GM23248 (cell line): ENCODE results near the gene ANKRD13B. TPM values are rescaled to one million over a fixed set of nuclear protein-coding genes. Genes with fewer than 3 reads are reported as not detected.

ENCODE experiments used
- DNase-seq: peaks from one replicate; pipeline ENCODE4 v3.0.0-alpha.2; 2015
- H2AFZ ChIP-seq: fragments of 200-600 bp; sonication (generic); 2 replicates; pipeline ENCODE4 v1.6.1; 2016; ENCODE audit warnings: antibody characterized with exemption
- H3F3A ChIP-seq: fragments of 200-600 bp; sonication (generic); 2 replicates; pipeline ENCODE4 v1.6.1; 2016; ENCODE audit warnings: mild to moderate bottlenecking, antibody characterized with exemption, mixed run types; ENCODE audit not compliant: insufficient read depth
- H3K27ac ChIP-seq: fragments of 200-600 bp; sonication (generic); 2 replicates; pipeline ENCODE4 v1.5.1; 2016; ENCODE audit warnings: mild to moderate bottlenecking
- H3K27me3 ChIP-seq: fragments of 200-600 bp; sonication (generic); replicated peaks from 2 replicates; pipeline ENCODE4 v1.6.1; 2016; ENCODE audit warnings: mild to moderate bottlenecking; ENCODE audit not compliant: insufficient read depth
- H3K36me3 ChIP-seq: fragments of 200-600 bp; sonication (generic); 2 replicates; pipeline ENCODE4 v1.6.1; 2016; ENCODE audit warnings: low read depth, mild to moderate bottlenecking
- H3K4me1 ChIP-seq: fragments of 200-600 bp; sonication (generic); 2 replicates; pipeline ENCODE4 v1.6.1; 2016; ENCODE audit warnings: mild to moderate bottlenecking; ENCODE audit not compliant: insufficient read depth
- H3K4me2 ChIP-seq: fragments of 200-600 bp; sonication (generic); one replicate; pipeline ENCODE4 v1.6.1; 2016; ENCODE audit warnings: mild to moderate bottlenecking; ENCODE audit not compliant: unreplicated experiment
- H3K4me3 ChIP-seq: fragments of 200-600 bp; sonication (generic); 2 replicates; pipeline ENCODE4 v1.5.1; 2016; ENCODE audit warnings: mild to moderate bottlenecking
- H3K79me2 ChIP-seq: fragments of 200-600 bp; sonication (generic); 2 replicates; pipeline ENCODE4 v1.6.1; 2016; ENCODE audit warnings: mild to moderate bottlenecking; ENCODE audit not compliant: insufficient read depth
- H3K9ac ChIP-seq: fragments of 200-600 bp; sonication (generic); 2 replicates; pipeline ENCODE4 v1.6.1; 2016; ENCODE audit warnings: mild to moderate bottlenecking
- H3K9me2 ChIP-seq: fragments of 200-600 bp; sonication (generic); 2 replicates; pipeline ENCODE4 v1.6.1; 2016; ENCODE audit warnings: mixed run types, mild to moderate bottlenecking, moderate library complexity; ENCODE audit not compliant: insufficient read depth
- H3K9me3 ChIP-seq: fragments of 200-600 bp; sonication (generic); one replicate; pipeline ENCODE4 v1.6.1; 2017; ENCODE audit warnings: low read depth
- H4K20me1 ChIP-seq: fragments of 200-600 bp; sonication (generic); 2 replicates; pipeline ENCODE4 v1.6.0; 2016; ENCODE audit not compliant: insufficient read depth
- EZH2 ChIP-seq: fragments of 200-600 bp; sonication (generic); IDR thresholded peaks from 2 replicates; pipeline ENCODE4 v1.6.1; 2018; ENCODE audit warnings: antibody characterized with exemption, mild to moderate bottlenecking; ENCODE audit not compliant: insufficient read depth, poor library complexity, severe bottlenecking
- EZH2phosphoT487 ChIP-seq: fragments of 200-600 bp; sonication (generic); IDR thresholded peaks from 2 replicates; pipeline ENCODE4 v1.6.1; 2018; ENCODE audit warnings: antibody characterized with exemption, moderate library complexity, mild to moderate bottlenecking, low read depth; ENCODE audit not compliant: insufficient read depth
- WGBS, 2 experiments: methylation state at CpG; one replicate each; pipeline ENCODE4 v1.1.6; 2015 to 2017; ENCODE audit warnings: low lambda C conversion rate in 2 of 2, low coverage in 1 of 2; ENCODE audit errors: missing lambda C conversion rate in 2 of 2; 5-methylcytosine and 5-hydroxymethylcytosine counted together
- in situ Hi-C: fragments of 300-500 bp; cut with MboI; formaldehyde crosslinking; loops from 2 replicates; pipeline ENCODE4 v1.15.0; 2020
- polyA plus RNA-seq: library from polyadenylated mRNA; unstranded; fragments of >200 nt; fragmentation: Nextera tagmentation; extraction: Ambion mirVana; gene quantifications from 2 replicates; pipeline ENCODE4 v1.2.1, GENCODE V29; 2016
- total RNA-seq: library from RNA; depleted of rRNA; stranded (reverse); fragments of >200 nt; shearing (Covaris generic); gene quantifications from 2 replicates; pipeline ENCODE4 v1.2.3, GENCODE V29; 2014

The ANKRD13B gene
- total and polyA plus RNA-seq, 2 experiments from 2014 or later = 1.7 to 9.4 TPM

DNA sequence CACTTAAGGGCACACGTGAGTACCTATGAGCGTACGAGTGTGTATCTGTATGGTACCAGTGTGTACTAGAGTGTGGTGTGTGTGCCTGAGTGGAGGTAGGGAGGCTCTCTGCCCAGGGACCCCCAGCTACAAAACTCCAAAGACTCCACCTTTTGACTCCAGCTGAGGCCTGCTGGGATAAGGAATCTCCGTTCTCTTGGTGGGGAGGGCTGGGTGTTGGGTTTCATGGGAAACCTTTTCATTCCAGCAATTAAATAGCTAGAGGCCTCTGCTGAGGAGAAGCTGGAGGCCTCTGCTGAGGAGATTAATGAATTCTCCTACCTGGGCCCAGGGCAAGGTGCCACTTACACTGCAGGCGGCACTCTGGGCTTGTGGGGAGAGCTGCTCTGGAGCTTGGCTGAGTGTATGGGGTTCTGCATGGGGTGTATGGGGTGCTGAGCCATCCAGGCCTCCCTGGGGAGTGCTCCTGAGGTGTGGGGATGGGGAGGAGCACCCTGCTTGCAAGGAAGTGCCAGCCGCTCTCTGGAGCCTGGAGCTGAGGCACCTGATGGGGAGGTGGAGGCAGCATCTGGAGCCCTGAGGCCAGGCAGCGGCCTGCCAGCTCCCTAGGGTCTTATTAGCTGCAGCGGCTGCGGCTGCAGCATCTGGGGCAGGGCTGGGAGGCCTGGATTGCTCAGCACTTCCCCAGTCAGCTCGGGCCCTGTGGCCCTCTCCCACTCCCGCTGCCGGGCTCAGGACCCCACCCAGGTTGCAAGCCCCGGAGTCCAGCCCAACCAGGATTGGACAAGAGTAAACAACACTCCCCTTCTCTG is 4.6 kb downstream of the ANKRD13B start:
- Histone ChIP-seq H3K4me2 (no peak overlapping the region), H3K4me3 (no peak overlapping the region), H3K27ac (no peak overlapping the region), H3F3A (peaks cover 7% of the 10 kb centered on the region; the same call in 1 of the 2 replicates), H3K9me2 (no peaks in the 10 kb centered on the region), H3K9ac (no peak overlapping the region), H3K9me3 (no peaks in the 10 kb centered on the region), H3K79me2 (no peaks in the 10 kb centered on the region), H3K36me3 (no peaks in the 10 kb centered on the region), H3K27me3 (no peaks in the 10 kb centered on the region), H3K4me1 (peaks cover 6% of the 10 kb centered on the region; the same call in 1 of the 2 replicates), H2AFZ (no peak overlapping the region), H4K20me1 (no peaks in the 10 kb centered on the region)
- TF ChIP-seq EZH2phosphoT487 (no peak), EZH2 (no peak)
- no peak for DNase-seq
- 66 to 69% methylated on average over 13 of the region's 13 CpGs for WGBS, 2 experiments
- in situ Hi-C loops = no loop called here

DNA sequence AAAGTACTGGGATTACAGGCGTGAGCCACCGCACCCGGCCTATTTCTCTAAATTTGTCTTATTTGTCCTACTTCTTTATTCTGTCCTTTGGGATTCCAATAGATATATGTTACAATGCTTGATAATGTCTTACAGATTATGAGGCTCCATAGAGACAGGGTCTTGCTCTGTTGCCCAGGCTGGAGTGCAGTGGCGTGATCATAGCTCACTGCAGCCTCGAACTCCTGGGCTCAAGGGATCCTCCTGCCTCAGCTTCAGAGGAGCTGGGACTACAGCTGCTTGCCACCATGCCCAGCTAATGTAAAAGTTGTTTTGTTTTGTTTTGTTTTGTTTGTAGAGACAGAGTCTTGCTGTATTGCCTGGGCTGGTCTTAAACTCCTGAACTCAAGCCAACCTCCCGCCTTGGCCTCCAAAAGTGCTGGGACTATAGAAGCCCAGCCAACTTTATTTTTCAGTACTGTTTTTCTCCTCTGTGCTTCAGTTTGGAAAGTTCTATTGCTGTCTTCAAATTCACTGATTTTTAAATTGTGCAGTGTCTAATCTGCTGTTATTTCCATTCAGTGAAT is 10.3 kb downstream of the ANKRD13B start:
- Histone ChIP-seq H3K9me3 (no peaks in the 10 kb centered on the region), H3K9me2 (no peaks in the 10 kb centered on the region), H3K4me1 (no peaks in the 10 kb centered on the region), H3K4me2 (no peak overlapping the region), H3K79me2 (no peaks in the 10 kb centered on the region), H4K20me1 (no peaks in the 10 kb centered on the region), H3F3A (no peaks in the 10 kb centered on the region), H2AFZ (no peak overlapping the region), H3K9ac (no peak overlapping the region), H3K27ac (no peak overlapping the region), H3K4me3 (no peak overlapping the region), H3K36me3 (no peaks in the 10 kb centered on the region), H3K27me3 (no peaks in the 10 kb centered on the region)
- no peak for TF ChIP-seq EZH2
- TF ChIP-seq EZH2phosphoT487 = no peak
- WGBS, 2 experiments = 77 to 80% methylated on average over 6 of the region's 6 CpGs
- in situ Hi-C loops = no loop called here
- no peak for DNase-seq

DNA sequence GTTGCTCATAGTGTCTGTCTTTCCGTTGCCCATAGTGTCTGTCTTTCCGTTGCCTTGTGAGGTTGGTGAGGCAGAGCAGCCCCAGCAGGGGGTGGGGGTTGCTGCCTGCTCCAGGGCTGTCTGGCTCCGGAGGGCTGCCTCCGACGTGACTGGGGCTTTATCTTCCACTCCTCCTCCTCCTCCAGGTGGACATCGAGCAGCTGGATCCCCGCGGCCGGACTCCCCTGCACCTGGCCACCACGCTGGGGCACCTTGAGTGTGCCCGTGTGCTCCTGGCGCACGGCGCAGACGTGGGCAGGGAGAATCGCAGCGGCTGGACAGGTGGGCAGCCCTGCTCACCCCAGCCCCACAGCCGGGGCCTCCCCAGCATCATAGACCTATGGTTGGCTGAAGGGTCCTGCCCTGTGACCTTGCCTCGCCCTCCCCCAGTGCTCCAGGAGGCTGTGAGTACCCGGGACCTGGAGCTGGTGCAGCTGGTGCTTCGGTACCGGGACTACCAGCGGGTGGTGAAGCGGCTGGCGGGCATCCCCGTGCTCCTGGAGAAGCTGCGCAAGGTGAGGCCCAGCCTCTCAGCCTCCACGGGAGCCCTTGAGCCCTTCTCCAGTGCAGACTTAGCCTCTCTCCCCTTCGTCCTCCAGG is 14.7 kb downstream of the ANKRD13B start:
- Histone ChIP-seq H3K9me3 (no peaks in the 10 kb centered on the region), H3F3A (no peaks in the 10 kb centered on the region), H3K27ac (no peak overlapping the region), H3K4me3 (no peak overlapping the region), H3K79me2 (no peaks in the 10 kb centered on the region), H3K36me3 (no peaks in the 10 kb centered on the region), H3K4me1 (no peaks in the 10 kb centered on the region), H3K27me3 (no peaks in the 10 kb centered on the region), H4K20me1 (no peaks in the 10 kb centered on the region), H3K9ac (no peak overlapping the region), H2AFZ (no peak overlapping the region), H3K4me2 (no peak overlapping the region), H3K9me2 (no peaks in the 10 kb centered on the region)
- no peak for DNase-seq
- in situ Hi-C loops = no loop called here
- no peak for TF ChIP-seq EZH2phosphoT487
- TF ChIP-seq EZH2 = no peak
- WGBS, 2 experiments = 92% methylated on average over 29 of the region's 29 CpGs

DNA sequence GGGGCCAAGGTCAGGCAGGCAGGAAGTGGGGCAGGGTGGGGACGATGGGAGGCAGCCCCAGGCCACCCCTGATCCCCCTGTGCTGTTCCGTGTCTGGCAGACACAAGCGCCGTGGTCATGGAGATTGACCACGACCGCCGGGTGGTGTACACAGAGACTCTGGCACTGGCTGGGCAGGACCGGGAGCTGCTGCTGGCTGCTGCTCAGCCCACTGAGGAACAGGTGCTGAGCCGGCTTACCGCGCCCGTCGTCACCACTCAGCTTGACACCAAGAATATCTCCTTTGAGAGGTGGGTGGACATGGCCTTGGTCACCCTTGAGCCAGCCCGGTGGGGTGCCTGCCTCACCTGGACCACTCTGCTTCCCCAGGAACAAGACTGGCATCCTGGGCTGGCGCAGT is 16.1 kb downstream of the ANKRD13B start:
- no peak overlapping the region for H3K27ac ChIP-seq
- H3K9me2 ChIP-seq = no peaks in the 10 kb centered on the region
- H3K27me3 ChIP-seq = no peaks in the 10 kb centered on the region
- WGBS, 2 experiments = 90 to 99% methylated on average over 8 to 15 of the region's 15 CpGs
- no peak for TF ChIP-seq EZH2phosphoT487
- no peak for TF ChIP-seq EZH2
- no peak overlapping the region for H3K9ac ChIP-seq
- H3K79me2 ChIP-seq = no peaks in the 10 kb centered on the region
- in situ Hi-C loops = no loop called here
- no peak overlapping the region for H3K4me2 ChIP-seq
- no peak overlapping the region for H3K4me3 ChIP-seq
- H3K36me3 ChIP-seq = no peaks in the 10 kb centered on the region
- no peaks in the 10 kb centered on the region for H3F3A ChIP-seq
- no peak overlapping the region for H2AFZ ChIP-seq
- no peak for DNase-seq
- H4K20me1 ChIP-seq = no peaks in the 10 kb centered on the region
- H3K9me3 ChIP-seq = no peaks in the 10 kb centered on the region
- H3K4me1 ChIP-seq = no peaks in the 10 kb centered on the region
